Activated CD8-positive, alpha-beta T cell treated with anti-CD3 and anti-CD28 coated beads for 36 hours (primary cell): ENCODE data around the gene MSL2. TPM values are rescaled to one million over a fixed set of nuclear protein-coding genes. Genes with fewer than 3 reads are reported as not detected.

Experiments used
- ATAC-seq: fragments of 200-7000 bp; cut with Tn5 transposase; one replicate; pipeline ENCODE4 v1.10.0; 2021; ENCODE audit warnings: mild to moderate bottlenecking, moderate library complexity
- CTCF ChIA-PET: fragments of 350-600 bp; sonication (Branson Sonifier 250); formaldehyde crosslinking; loops from one replicate; lab custom pipeline; 2021; ENCODE audit warnings: antibody characterized with exemption; lab: Charles Lee
- POLR2A ChIA-PET: fragments of 350-600 bp; sonication (Branson Sonifier 250); formaldehyde crosslinking; loops from one replicate; lab custom pipeline; 2021; ENCODE audit warnings: antibody characterized with exemption; lab: Charles Lee
- DNase-seq: peaks from one replicate; pipeline ENCODE4 v3.0.0-alpha.2; 2020
- H3K27ac Mint-ChIP-seq: one replicate; pipeline ENCODE4 v1.8.0; 2021; ENCODE audit warnings: mild to moderate bottlenecking, mixed read lengths
- H3K27me3 Mint-ChIP-seq: one replicate; pipeline ENCODE4 v1.8.0; 2021; ENCODE audit warnings: mixed read lengths
- H3K36me3 Mint-ChIP-seq: one replicate; pipeline ENCODE4 v1.8.0; 2021; ENCODE audit warnings: low read depth, mixed read lengths
- H3K4me1 Mint-ChIP-seq: one replicate; pipeline ENCODE4 v1.8.0; 2021; ENCODE audit warnings: low read depth, mixed read lengths
- H3K4me3 Mint-ChIP-seq: one replicate; pipeline ENCODE4 v1.8.0; 2021; ENCODE audit warnings: mild to moderate bottlenecking, moderate library complexity, mixed read lengths
- H3K9me3 Mint-ChIP-seq: one replicate; pipeline ENCODE4 v1.8.0; 2021; ENCODE audit warnings: mixed read lengths
- CTCF ChIP-seq: fragments of 200-600 bp; IDR thresholded peaks from one replicate; pipeline ENCODE4 v1.8.0; 2022; ENCODE audit warnings: antibody characterized with exemption, mild to moderate bottlenecking
- intact Hi-C: fragments of 100-400 bp; cut with micrococcal nuclease; formaldehyde crosslinking; loops from one replicate; pipeline ENCODE4 v1.10.0; 2022
- total RNA-seq, 2 experiments: library from RNA; stranded (reverse); gene quantifications; one replicate each; pipeline ENCODE4 v1.2.3, GENCODE V29; 2021

MSL2 gene
- total RNA-seq, 2 experiments from 2014 or later: 35.8 to 36.8 TPM

GRCh38 chr3:136114421-136114820 lies 81.7 kb downstream of the MSL2 start:
- ChIA-PET CTCF (no interaction called here), POLR2A (no interaction called here)
- DNase-seq (no peak), ATAC-seq (no peak)
- Mint-ChIP-seq H3K4me3 (no peak overlapping the region), H3K36me3 (peaks cover 5% of the 10 kb centered on the region), H3K27ac (no peak overlapping the region), H3K9me3 (peaks cover 3% of the 10 kb centered on the region), H3K27me3 (no peaks in the 10 kb centered on the region), H3K4me1 (peaks cover 7% of the 10 kb centered on the region)
- intact Hi-C loops: no loop called here
- no peak for TF ChIP-seq CTCF

GRCh38 chr3:136110481-136110880 lies 85.7 kb downstream of the MSL2 start:
- TF ChIP-seq CTCF: no peak
- Mint-ChIP-seq H3K36me3 (peaks cover 2% of the 10 kb centered on the region), H3K4me3 (no peak overlapping the region), H3K4me1 (peaks cover 13% of the 10 kb centered on the region), H3K27me3 (no peaks in the 10 kb centered on the region), H3K27ac (no peak overlapping the region), H3K9me3 (no peaks in the 10 kb centered on the region)
- CTCF ChIA-PET: no interaction called here
- POLR2A ChIA-PET: interaction anchor here (0.5 to 1.0 kb wide), 3 partner anchors 14 to 642 kb away, joined by 3 to 4 read pairs (median 3); partner anchors contain the start of gene STAG1
- intact Hi-C loops: no loop called here
- ATAC-seq: no peak
- no peak for DNase-seq

GRCh38 chr3:136109499-136109898 lies 86.6 kb downstream of the MSL2 start:
- no peak for TF ChIP-seq CTCF
- H3K27me3 Mint-ChIP-seq: no peaks in the 10 kb centered on the region
- POLR2A ChIA-PET: interaction anchor here (0.9 kb wide), 1 partner anchor 643 kb away, joined by 3 read pairs; the partner anchor contains the start of gene STAG1
- CTCF ChIA-PET: interaction anchor here (1.1 kb wide), 1 partner anchor 33 kb away, joined by 3 read pairs; no protein-coding TSS in a partner anchor
- DNase-seq: no peak
- H3K36me3 Mint-ChIP-seq: peaks cover 2% of the 10 kb centered on the region
- H3K27ac Mint-ChIP-seq: no peak overlapping the region
- no peaks in the 10 kb centered on the region for H3K9me3 Mint-ChIP-seq
- intact Hi-C loops: no loop called here
- peaks cover 17% of the 10 kb centered on the region for H3K4me1 Mint-ChIP-seq
- ATAC-seq: peak; percentile 76
- H3K4me3 Mint-ChIP-seq: no peak overlapping the region

- no peak overlapping the region for H3K27ac Mint-ChIP-seq
- CTCF ChIA-PET: no interaction called here
- DNase-seq (no peak), ATAC-seq (no peak)
- POLR2A ChIA-PET: no interaction called here
- peaks cover 17% of the 10 kb centered on the region for H3K4me1 Mint-ChIP-seq
- intact Hi-C loops: no loop called here
- no peak overlapping the region for H3K4me3 Mint-ChIP-seq
- H3K9me3 Mint-ChIP-seq: no peaks in the 10 kb centered on the region
- no peaks in the 10 kb centered on the region for H3K36me3 Mint-ChIP-seq
- no peaks in the 10 kb centered on the region for H3K27me3 Mint-ChIP-seq
- no peak for TF ChIP-seq CTCF
These were observed 90.0 kb downstream of the MSL2 start for GRCh38 chr3:136106101-136106500.

- no peak for ATAC-seq
- DNase-seq: peak; percentile 19
- ChIA-PET POLR2A (no interaction called here), CTCF (no interaction called here)
- Mint-ChIP-seq H3K4me1 (peaks cover 17% of the 10 kb centered on the region), H3K4me3 (no peak overlapping the region), H3K27me3 (no peaks in the 10 kb centered on the region), H3K9me3 (no peaks in the 10 kb centered on the region), H3K36me3 (no peaks in the 10 kb centered on the region), H3K27ac (no peak overlapping the region)
- no peak for TF ChIP-seq CTCF
- intact Hi-C loops: no loop called here
These were observed 91.1 kb downstream of the MSL2 start for GRCh38 chr3:136105044-136105443.

Other genes starting within 250 kb of the MSL2 start
- under 1 TPM; 0.16 to 0.51 TPM for gene PPP2R3A, start 230.6 kb downstream of the MSL2 start, total RNA-seq
- 10 to 100 TPM; 61.5 to 61.8 TPM for gene PCCB, start 54.0 kb upstream of the MSL2 start, total RNA-seq